Nephron (organoid): ENCODE results near the gene MAGOH.

Experiments used
- H3K27ac Mint-ChIP-seq, 3 experiments: 2 replicates each; pipeline ENCODE4 v1.8.0; 2020; ENCODE audit warnings: mixed read lengths in 3 of 3, mild to moderate bottlenecking in 2 of 3, moderate library complexity in 1 of 3
- H3K27me3 Mint-ChIP-seq: 2 replicates; pipeline ENCODE4 v1.8.0; 2021; ENCODE audit warnings: low read depth, mild to moderate bottlenecking, moderate library complexity, mixed read lengths
- H3K36me3 Mint-ChIP-seq: 2 replicates; pipeline ENCODE4 v1.8.0; 2020; ENCODE audit warnings: low read depth, mixed read lengths
- H3K4me1 Mint-ChIP-seq: 2 replicates; pipeline ENCODE4 v1.8.0; 2020; ENCODE audit warnings: mixed read lengths
- H3K4me3 Mint-ChIP-seq, 3 experiments: 2 replicates each; pipeline ENCODE4 v1.8.0; 2020; ENCODE audit warnings: mild to moderate bottlenecking in 3 of 3, mixed read lengths in 3 of 3, moderate library complexity in 2 of 3
- H3K9me3 Mint-ChIP-seq: 2 replicates; pipeline ENCODE4 v1.8.0; 2020; ENCODE audit warnings: mixed read lengths
- CTCF ChIP-seq, 3 experiments: fragments of 200-600 bp; sonication (generic); IDR thresholded peaks; one replicate each; pipeline ENCODE4 v1.5.0; 2021; ENCODE audit warnings: antibody characterized with exemption in 3 of 3; ENCODE audit not compliant: unreplicated experiment in 3 of 3

The MAGOH gene

GRCh38 chr1:53276153-53276901 is 38.0 kb upstream of the MAGOH start:
- no peak for TF ChIP-seq CTCF (IDR thresholded peaks at IDR 0.05; ENCODE audit: unreplicated experiment in 3 of 3)
- H3K4me1 Mint-ChIP-seq = no peaks in the 10 kb centered on the region
- H3K36me3 Mint-ChIP-seq = no peaks in the 10 kb centered on the region
- H3K4me3 Mint-ChIP-seq = no peak overlapping the region
- no peak overlapping the region for H3K27ac Mint-ChIP-seq
- H3K27me3 Mint-ChIP-seq = peaks cover 9% of the 10 kb centered on the region
- no peaks in the 10 kb centered on the region for H3K9me3 Mint-ChIP-seq

- H3K9me3 Mint-ChIP-seq = no peaks in the 10 kb centered on the region
- TF ChIP-seq CTCF (IDR thresholded peaks at IDR 0.05; ENCODE audit: unreplicated experiment in 3 of 3) = no peak
- H3K4me3 Mint-ChIP-seq = no peak overlapping the region
- peaks cover 5% of the 10 kb centered on the region for H3K27me3 Mint-ChIP-seq
- no peak overlapping the region for H3K27ac Mint-ChIP-seq
- H3K36me3 Mint-ChIP-seq = peaks cover 6% of the 10 kb centered on the region
- no peaks in the 10 kb centered on the region for H3K4me1 Mint-ChIP-seq
Observed at GRCh38 chr1:53275566-53275965, 37.2 kb upstream of the MAGOH start.

- Mint-ChIP-seq H3K27ac (no peak overlapping the region), H3K27me3 (peaks cover 5% of the 10 kb centered on the region), H3K36me3 (peaks cover 13% of the 10 kb centered on the region), H3K4me3 (no peak overlapping the region), H3K9me3 (no peaks in the 10 kb centered on the region), H3K4me1 (no peaks in the 10 kb centered on the region)
- TF ChIP-seq CTCF (IDR thresholded peaks at IDR 0.05; ENCODE audit: unreplicated experiment in 3 of 3) = no peak
Observed at GRCh38 chr1:53274541-53275185, 36.3 kb upstream of the MAGOH start.

- no peak for TF ChIP-seq CTCF (IDR thresholded peaks at IDR 0.05; ENCODE audit: unreplicated experiment in 3 of 3)
- Mint-ChIP-seq H3K27ac (no peak overlapping the region), H3K36me3 (peaks cover 13% of the 10 kb centered on the region), H3K4me3 (no peak overlapping the region), H3K27me3 (peaks cover 5% of the 10 kb centered on the region), H3K9me3 (no peaks in the 10 kb centered on the region), H3K4me1 (no peaks in the 10 kb centered on the region)
Observed at GRCh38 chr1:53274026-53274425, 35.7 kb upstream of the MAGOH start.

GRCh38 chr1:53273526-53273925 is 35.2 kb upstream of the MAGOH start:
- Mint-ChIP-seq H3K27me3 (peaks cover 5% of the 10 kb centered on the region), H3K4me1 (no peaks in the 10 kb centered on the region), H3K9me3 (no peaks in the 10 kb centered on the region), H3K27ac (no peak overlapping the region), H3K4me3 (no peak overlapping the region), H3K36me3 (peaks cover 13% of the 10 kb centered on the region)
- no peak for TF ChIP-seq CTCF (IDR thresholded peaks at IDR 0.05; ENCODE audit: unreplicated experiment in 3 of 3)

- Mint-ChIP-seq H3K27me3 (no peaks in the 10 kb centered on the region), H3K9me3 (no peaks in the 10 kb centered on the region), H3K4me3 (no peak overlapping the region), H3K36me3 (peaks cover 13% of the 10 kb centered on the region), H3K4me1 (no peaks in the 10 kb centered on the region), H3K27ac (peak overlapping the region in 1 of 3 experiments; percentile 49)
- no peak for TF ChIP-seq CTCF (IDR thresholded peaks at IDR 0.05; ENCODE audit: unreplicated experiment in 3 of 3)
Observed at GRCh38 chr1:53272349-53272748, 34.0 kb upstream of the MAGOH start.
